GM19238 (cell line): ENCODE results near the gene BPI.
"Not testable (repeated sequence)": the region's sequence is repeated elsewhere in the genome, so short reads cannot be mapped to it uniquely, and the experiment has no call there.

Source experiments
- DNase-seq: peaks from one replicate; pipeline ENCODE4 v3.0.0; 2011; ENCODE audit warnings: low spot score; ENCODE audit not compliant: insufficient read length

BPI gene

DNA sequence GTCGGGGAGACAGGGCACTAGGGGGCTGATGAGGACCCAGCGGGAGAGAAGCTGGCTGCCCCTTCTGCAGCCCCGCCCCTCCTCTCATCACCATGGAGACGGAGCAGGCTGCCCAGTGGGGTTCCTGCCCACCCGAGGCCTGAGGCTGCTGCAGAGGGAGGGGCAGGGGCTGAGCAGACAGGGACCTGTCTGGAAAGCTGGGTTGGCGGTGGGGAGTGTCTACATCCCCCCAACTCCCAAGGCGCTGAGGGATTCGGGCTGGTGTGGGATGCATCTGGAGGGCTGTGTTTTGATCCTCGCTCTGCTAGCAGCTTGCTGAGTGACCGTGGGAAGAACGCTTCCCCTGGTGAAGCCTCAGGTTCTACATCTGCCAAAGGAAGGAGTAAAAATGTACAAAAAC lies 1.2 kb upstream of the BPI start:
- DNase-seq: no peak

DNA sequence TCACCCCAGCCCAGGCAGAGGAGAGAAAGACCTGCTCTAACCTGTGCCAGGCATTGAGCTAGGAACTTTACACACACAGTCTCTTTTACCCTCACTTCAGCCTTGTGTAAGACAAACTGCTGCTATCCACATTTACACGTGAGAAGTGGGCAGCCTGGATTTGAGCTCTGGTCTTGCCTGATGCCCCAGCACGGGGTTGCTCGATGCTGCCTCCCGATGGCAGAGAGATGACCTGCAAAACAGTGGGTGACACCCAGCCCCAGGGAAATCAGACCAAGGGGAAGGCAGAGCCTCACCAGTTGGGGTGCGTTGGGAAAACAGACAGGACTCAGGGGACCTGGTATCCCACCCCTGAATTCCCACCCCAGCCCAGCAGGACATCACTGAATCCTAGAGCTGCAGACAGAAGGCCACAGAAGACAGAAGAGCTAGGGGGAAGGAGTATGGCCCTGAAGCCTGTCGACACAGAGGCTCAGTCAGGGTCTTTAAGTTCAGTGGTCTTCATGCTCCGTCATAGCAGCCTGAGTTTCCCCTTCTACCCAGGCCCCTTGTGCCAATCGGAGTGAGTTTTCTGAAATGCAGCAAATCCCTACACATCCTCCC lies 990 bp downstream of the BPI start:
- no peak for DNase-seq

DNA sequence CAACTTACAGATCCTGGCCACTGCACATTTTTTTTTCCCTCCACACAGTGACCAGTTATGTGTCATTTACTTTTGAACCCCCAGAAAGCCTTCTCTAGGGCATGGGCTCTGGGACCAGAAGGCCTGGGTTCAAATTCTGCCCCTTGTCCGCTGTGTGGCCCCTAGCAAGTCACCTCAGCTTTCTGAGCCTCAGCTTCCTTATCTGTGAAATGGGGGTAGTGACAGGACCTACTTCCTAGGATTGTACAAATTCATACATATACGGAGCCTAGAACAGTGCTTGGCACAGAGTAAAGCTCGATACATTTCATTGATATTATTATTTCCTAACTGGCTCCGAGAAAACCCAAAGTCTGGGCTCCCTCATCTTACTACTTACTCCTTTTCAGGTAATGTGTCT lies 1.6 kb downstream of the BPI start:
- DNase-seq: no peak

DNA sequence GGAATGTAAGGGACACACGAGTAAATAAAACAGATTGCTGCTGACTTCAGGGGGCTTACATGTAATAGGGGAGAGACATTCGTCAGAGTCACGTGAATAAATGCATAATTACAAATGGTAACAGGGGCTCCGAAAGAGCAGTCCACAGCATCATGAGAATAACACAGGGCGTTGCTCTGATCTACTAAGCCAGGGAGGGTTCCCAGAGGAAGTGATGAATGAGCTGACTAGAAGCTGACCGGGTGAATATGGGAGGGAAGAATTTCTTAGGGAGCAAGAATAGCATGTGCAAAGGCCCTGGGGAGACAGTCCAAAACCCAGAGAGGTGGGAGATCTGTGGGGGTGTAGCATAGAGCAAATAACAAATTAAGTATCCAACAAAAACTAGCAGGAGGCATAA lies 2.4 kb downstream of the BPI start:
- DNase-seq: no peak

DNA sequence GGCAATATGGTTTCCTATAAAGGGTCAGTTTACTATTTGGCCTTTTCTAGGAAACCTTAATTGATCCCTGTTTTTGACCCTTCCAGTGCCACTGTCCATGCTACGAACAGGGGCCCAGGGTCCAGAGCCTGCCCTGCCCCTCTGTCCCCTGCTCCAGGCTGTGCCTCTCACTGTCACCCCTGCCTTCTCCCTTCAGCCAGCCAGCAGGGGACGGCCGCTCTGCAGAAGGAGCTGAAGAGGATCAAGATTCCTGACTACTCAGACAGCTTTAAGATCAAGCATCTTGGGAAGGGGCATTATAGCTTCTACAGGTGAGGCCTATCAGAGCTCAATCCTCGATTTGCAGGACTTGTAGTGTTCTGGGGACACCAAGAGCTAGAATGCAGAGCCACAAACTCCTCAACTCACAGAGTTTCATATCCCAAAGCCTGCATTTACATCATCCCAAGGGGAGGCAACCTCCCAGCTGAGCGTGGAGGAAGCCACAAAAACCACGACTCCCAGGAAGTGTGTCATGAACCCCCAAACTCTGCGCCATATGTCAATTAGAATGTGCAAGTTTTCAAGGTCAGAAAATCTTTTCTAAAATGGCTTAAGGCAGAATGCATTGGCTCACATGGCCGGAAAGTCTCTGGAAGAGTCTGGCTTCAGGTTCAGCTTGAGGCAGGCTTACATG lies 3.6 kb downstream of the BPI start:
- DNase-seq: no peak

DNA sequence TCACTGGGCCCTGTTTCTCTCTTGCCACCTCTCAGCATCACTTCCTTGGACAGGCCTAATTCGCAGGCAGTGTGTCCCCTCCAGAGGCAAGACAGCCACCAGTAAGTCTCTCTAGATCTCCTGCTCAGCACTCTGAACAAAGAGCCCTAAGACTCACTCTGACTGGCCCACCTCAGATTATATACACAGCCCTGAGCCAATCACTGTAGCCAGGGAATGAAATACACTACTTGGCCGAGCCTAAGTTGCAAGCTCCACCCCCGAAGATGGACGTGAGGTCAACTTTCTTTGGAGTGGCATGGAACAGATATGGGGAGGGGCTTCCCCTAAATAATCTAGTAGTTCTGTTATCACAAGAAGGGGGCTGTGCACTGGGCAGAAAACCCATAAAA lies 4.1 kb downstream of the BPI start:
- no peak for DNase-seq

DNA sequence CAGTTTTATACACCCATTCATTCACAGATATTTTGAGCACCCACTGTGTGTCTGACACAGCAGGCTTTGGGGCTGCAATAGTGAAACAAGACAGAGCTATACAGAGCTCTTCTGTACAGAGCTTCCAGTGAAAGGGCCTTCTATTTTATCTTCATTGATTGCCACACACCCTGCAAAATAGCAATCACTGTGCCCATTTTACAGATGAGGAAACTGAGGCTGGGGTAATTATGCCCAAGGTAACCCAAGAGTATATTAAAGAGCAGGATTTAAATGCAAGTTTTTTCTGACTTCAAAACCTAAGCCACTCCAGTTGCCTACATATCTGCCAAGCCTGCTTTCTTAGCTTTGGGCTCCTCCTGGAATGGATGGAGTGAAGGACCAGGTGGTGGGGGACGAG lies 4.5 kb downstream of the BPI start:
- no peak for DNase-seq

DNA sequence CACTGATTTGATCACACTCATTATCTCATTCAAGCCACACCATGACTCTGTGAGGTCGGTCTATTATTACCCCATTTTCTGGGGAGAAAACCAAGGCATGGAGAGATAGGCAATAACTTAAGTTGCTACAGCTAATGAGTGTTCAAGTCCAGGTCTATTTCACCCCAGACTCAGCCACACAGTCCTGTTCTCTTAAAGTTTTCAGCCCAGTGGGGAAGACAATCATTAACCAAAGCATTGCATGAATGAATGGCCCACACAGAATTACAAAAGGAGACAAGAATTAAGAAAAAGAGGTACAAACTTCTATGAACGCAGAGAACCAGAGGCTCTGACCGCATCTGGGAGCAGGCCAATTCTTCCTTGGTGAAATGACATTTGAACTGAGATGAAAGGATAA lies 7.1 kb downstream of the BPI start:
- DNase-seq: no peak

DNA sequence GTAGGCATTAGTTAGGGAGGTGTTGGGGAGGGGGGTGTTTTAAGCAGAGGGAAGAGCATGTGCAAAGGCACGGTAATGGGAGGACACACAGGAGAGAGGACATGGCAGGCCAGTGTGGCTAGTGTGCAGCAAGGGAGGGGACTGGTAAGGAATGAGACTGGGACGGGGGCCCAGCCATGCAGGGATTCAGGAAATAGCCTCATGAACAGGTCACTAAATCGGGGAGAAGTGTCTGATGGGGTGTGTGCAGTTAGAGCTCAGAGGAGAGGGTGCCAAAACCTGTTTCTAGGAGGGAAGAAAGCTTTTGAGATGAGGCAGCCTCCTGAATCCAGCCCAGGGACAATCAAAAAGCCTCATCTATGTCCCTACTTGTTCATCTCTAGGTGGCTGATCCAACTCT lies 7.5 kb downstream of the BPI start:
- DNase-seq: no peak

DNA sequence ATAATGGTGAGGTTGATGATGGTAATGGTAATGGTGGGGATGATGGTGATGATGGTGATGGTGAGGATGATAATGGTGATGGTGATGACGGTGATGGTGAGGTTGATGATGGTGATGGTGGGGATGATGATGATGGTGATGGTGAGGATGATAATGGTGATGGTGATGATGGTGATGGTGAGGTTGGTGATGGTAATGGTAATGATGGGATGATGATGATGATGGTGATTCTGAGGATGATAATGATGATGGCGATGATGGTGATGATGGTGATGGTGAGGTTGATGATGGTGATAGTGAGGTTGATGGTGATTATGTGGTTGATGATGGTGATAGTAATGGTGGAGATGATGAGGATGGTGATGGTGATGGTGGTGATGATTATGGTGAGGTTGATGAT lies 9.7 kb downstream of the BPI start:
- DNase-seq: no peak

DNA sequence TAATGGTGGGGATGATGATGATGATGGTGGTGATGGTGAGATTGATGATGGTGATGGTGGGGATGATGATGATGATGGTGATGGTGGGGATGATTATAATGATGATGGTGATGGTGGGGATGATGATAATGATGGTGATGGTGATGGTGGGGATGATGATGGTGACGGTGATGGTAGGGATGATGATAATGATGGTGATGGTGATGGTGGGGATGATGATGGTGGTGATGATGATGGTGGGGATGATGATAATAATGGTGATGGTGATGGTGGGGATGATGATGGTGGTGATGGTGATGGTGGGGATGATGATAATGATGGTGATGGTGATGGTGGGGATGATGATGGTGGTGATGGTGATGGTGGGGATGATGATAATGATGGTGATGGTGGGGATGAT lies 10.4 kb downstream of the BPI start:
- DNase-seq: not testable (repeated sequence)

DNA sequence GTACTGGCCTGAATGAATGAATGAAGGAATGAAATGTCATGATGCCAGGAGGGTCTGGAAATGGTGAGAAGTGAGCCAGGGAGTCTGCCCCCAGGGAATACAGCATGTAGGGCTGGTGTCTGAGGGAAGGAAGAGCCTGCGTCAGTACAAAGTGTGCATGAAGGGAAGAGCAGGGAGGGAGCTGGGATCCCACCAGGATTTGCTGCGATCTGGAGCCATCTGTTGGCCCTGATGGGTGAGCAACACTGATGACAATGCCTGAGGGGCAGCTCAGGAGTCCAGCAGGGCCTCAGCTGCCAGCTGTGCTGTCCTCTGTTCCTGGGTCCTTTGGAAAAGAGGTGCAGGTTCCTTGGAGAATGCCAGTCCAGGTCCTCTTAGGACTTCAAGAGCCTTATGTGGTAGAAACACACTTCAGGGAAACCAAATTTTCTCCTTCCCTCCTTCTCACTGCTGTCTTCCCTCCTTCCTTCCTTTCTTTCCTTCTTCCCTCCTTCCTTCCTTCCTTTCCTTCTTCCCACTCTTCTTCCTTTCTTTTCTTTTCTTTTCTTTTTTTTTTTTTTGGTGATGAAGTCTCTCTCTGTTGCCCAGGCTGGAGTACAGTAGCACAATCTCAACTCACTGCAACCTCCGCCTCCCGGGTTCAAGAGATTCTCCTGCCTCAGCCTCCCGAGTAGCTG lies 11.5 kb downstream of the BPI start:
- no peak for DNase-seq

DNA sequence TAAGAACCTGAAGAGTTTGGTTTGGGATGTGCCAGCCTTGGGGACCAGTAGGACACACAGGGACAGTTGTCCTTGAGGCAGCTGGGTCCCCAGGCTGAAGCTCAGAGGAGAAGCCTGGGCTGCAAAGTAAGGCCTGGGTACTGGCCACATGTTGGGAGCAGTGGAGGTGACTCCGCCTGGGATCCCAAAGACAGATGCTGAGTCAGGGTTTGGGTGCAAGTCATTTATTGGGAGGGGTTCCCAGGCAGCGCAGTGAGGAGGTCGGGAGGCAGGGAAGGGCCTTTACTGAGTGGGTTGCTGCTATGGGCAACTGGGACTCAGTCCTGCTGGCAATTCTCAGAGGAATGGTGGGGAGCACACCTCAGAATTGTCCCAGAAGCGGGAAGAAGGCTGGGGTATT lies 12.4 kb downstream of the BPI start:
- no peak for DNase-seq

DNA sequence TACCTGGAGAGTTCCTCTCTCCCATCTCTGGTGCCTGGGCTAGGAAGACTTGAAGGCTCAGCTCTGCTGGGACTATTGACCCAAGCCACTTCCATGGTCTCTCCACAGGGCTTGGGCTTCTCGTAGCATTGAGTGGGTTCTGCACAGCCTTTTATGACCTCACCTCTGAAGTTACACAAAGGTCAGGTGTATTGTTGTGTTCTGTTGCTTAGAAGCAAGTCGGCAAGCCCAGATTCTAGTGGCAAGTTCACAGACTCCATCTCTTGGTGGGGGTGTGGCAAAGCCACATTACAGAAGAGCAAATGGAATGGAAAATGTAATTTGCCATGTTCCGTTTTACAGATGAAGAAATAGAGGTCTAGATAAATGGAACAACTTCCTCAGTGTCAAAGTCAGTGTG lies 13.5 kb downstream of the BPI start:
- no peak for DNase-seq

DNA sequence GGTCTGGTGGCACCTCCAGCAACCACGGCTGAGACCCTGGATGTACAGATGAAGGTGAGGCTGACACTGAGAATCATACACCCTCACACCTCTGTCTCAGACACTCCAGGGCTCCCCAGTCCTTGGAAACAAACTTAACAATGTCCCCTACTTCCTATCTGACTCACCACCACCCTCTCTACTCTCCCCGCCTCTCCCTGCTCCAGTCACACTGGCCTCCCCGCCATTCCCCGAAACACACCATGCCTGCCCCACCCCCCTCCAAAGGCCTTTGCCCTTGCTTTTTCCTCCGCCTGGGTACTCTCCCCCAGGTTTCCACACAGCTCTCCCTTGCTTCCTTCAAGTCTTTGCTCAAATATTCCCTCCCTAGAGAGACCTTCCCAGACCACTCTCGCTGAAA lies 16.3 kb downstream of the BPI start:
- no peak for DNase-seq

DNA sequence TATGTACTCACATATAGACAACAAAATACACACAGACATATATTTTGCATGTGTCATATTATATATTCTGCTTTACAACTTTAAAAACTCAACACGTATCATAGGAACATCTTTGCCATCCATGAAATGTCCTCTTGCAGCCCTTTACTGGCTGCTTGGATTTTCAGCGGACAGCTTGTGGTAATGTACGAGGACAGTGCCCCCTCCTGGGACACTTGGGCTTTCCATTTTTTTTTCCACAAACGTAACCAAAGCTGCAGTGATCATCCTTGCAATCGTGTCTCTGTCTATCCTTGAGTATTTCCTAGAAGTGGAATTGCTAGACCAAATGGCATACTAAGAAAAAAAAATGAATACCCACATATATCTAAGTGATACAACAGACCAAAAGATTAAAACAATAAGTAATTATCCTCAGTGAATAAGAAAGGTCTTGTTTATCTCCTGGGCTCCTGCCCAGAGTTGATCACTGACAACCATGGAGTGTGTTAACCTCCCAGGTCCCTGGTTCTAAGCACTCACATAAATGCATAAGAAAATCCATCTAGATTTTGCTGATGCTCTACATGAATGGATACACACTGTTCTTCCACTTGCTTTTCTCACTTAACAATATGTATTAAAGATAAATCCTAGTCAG lies 18.1 kb downstream of the BPI start:
- DNase-seq: no peak

DNA sequence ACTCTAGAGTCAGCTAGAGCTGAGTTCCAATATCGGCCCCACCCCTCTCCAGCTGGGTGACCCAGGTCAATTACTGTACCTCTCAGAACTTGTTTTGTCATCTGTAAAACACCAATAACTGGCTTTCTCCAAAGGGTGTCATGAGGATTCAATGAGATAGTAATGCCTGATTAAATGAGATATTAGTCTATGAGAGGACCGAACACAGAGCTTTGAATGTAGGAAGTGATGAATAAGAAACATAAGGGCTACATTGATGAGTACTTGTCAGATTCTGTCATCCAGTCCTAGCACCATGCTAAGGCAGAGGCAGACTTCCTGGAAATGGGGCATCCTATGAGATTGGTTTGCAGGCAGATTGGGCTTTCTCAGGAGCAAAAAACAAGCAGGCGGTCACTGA lies 20.2 kb downstream of the BPI start:
- no peak for DNase-seq

DNA sequence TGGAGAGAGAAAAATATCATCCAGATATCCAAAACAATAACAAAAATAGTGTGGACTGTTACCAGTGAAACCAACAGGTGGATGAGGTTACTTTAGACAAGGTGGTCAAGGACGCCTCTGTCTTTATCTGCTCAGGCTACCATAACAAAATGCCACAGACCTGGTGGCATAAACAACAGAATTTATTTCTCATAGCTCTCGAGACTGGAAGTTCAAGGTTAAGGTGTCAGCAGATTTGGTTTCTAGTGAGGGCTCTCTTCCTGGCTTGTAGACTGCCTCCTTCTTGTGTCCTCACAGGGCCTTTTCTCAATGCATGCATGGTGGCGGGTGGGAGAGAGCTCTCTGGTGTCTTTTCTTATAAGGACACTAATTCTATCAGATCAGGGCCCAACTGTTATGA lies 21.2 kb downstream of the BPI start:
- no peak for DNase-seq

DNA sequence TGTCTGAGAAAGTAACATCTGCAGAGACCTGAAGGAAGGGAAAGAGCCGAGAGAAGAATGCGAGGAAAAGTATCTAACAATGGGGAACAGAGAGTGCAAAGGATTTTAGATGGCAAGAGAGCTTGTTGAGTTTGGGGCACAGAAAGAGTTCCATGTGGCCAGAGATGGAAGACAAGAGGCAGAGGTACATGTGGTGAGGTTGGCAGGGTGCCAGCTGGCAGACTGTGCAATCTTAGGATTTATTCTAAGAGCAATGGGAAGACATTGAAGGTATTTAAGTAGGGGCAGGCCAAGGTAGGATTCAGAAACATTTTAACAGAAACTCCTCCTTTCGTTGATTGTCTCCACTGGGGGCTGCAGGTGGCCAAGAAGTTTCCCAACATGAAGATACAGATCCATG lies 21.9 kb downstream of the BPI start:
- DNase-seq: no peak

DNA sequence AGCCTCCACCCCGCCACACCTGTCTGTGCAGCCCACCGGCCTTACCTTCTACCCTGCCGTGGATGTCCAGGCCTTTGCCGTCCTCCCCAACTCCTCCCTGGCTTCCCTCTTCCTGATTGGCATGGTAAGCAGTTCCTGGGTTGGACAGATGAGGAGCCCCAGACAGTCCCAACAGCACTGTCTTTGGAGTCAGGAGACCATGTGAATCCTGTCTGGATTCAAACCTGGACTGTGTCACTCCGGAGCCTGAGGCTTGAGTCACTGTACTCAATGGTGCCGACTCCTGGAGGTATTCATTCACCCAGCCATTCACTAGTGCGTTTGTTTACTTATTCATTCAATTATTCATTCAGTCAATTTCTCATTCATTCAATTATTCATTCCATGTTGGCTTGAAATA lies 22.4 kb downstream of the BPI start:
- no peak for DNase-seq

DNA sequence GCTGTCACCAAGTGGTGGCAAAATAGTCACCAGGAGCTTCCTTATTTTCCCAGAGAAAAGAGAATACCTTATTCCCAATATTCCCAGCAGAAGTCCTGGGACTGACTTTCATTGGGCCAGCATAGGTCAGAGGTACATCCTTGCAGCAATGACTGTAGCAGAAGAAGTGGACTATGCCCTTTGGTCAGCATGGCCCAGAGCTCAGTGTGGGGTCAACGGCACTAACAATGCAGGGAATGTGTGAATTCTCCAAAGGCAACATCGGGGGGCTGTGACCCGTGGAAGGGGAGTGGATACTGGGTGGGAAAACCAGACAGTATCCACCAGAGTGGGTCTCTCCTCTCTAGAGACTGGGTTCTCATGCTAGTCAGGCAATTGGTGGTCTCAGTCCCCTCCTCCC lies 26.7 kb downstream of the BPI start:
- DNase-seq: no peak

DNA sequence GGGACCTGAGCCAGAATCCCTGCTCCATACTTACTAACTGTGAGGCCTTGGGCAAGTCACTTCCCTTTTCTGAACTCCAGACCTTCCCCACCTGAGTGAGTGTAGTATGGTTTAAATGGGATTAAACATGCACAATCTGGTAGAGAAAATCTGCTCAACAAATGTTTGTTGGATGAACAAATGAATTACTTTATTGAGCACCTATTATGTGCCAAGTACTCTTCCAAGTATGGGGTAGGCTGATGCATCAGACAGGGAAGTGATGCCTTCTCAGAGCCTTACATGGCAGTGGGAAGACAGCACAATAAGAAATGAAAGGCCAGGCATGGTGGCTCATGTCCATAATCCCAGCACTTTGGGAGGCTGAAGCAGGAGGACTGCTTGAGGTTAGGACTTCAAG lies 27.3 kb downstream of the BPI start:
- no peak for DNase-seq

DNA sequence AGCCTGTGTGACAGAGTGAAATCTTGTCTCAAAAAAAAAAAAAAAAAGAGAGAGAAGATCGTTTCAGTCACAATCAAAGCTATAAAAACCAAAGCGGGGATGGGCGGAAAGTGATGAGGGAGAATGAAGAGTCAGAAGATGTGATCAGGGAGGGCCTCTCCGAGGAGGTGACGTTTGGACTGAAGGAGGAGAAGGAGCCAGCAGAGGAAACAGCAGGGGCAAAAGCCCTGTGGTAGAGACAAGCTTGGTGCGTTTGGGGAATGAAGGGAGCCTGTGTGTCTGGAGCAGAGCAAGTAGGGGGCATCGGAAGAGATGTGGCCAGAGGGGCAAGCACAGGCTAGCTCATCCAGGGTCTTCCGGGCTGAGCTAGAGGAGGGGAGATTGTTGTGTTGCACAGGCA lies 27.9 kb downstream of the BPI start:
- no peak for DNase-seq
